ENCODE data around the gene TNFRSF17.
"Not testable (repeated sequence)": the region's sequence is repeated elsewhere in the genome, so short reads cannot be mapped to it uniquely, and the experiment has no call there.

The TNFRSF17 gene

GRCh38 chr16:11964761-11965551 is at the start of gene TNFRSF17:
Gene TNFRSF17 (plus strand): TSS chr16:11965210. CDS start chr16:11965325, 115 bp downstream.
- DNase-seq, result no peak

DNA sequence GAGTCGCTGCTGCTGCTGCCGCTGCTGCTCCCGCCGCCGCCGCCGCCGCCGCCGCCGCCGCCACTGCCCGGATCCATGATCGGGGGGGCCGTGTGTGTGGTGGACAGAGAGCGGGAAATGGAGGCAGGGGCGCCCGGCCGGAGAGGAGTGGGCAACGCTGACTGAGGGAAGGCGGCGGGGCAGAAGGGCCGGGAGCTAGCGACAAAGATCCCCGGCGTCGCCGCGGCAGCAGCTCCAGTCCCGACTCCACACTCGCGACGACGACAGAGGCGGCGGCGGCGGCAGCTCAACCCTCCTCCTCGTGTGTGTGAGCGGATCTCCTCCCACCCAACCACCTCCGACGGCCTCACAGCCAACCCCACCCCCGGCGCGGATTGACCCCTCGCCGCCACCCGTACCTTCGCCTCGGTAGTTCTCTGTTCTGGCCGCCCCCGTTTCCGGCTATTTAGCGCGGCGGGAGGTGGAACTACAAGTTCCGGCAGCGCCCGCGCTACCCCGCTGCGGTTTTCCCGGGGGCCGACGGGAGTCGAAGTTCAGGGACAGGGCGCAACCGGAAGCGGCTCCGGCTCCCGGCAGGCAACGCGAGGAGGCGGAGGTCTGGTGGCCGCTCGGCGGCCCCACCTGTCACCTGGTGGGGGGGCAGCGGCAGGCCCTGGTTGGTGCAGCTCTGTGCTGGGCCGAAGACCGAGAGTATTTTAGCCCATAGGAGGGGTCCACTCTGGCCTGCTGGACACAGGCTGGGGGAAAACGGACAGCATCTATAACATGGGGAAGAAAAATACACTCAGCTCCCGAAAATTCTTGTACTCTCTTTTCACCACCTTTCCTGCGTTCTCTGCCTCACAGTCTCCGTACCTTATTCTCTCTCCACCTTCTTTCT is 49.1 kb upstream of the TNFRSF17 start, which contains the start of gene GSPT1:
Gene GSPT1 (minus strand): TSS at position 313 of the 880 bp plus-strand sequence. CDS start 236 bp downstream, at position 77.
- peak; percentile 48 for DNase-seq

GRCh38 chr16:11916524-11917285 is 48.3 kb upstream of the TNFRSF17 start:
- DNase-seq, result no peak

GRCh38 chr16:11924046-11924445 is 41.0 kb upstream of the TNFRSF17 start:
- DNase-seq, result not testable (repeated sequence)

GRCh38 chr16:11927350-11927749 is 37.7 kb upstream of the TNFRSF17 start:
- DNase-seq, result not testable (repeated sequence)

- DNase-seq, result not testable (repeated sequence)
Observed at GRCh38 chr16:11941945-11942344, 23.1 kb upstream of the TNFRSF17 start, which contains the start of gene NPIPB2. Gene NPIPB2 (minus strand): TSS chr16:11942045. CDS start chr16:11942045, 0 bp downstream.

- DNase-seq, result no peak
Observed at GRCh38 chr16:11946433-11946832, 18.6 kb upstream of the TNFRSF17 start.

DNA sequence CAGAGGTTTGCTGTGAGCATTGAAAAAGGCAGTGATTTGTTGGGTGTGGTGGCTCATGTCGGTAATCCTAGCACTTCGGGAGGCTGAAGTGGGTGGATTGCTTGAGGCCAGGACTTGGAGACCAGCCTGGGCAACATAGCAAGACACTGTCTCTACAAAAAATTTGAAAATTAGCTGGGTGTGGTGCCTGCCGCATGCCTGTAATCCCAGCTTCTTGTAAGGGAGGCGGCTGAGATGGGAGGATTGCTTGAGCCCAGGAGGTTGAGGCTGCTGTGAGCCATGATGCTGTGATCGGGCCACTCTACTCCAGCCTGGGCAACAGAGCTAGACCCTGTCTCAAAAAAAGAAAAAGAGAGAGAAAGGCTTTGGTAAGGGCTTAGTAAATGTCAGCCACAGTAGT is 16.2 kb upstream of the TNFRSF17 start:
- DNase-seq, result no peak

DNA sequence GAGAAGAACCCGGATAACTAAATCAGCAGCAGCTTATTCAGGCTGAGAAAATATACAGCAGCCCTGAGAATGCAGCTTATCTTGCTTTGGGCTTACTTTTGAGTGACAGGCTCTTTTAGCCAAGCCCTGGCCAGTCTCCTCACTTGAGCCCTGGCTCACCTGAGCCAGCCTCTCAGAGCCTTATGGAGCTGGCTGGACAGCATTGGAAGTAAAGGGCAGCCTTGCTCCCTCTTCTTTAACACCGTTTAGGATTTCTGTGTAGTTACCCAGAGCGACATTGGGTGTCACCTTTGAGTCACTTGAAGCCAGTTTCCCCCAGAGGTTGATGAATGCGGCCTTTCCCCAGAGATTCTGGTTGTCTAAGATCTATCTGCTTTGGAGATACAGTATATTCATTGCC is 15.5 kb upstream of the TNFRSF17 start:
- no peak for DNase-seq

GRCh38 chr16:11950388-11950787 is 14.6 kb upstream of the TNFRSF17 start:
- no peak for DNase-seq

- not testable (repeated sequence) for DNase-seq
Observed at GRCh38 chr16:11953576-11953975, 11.4 kb upstream of the TNFRSF17 start.

- DNase-seq, result no peak
Observed at GRCh38 chr16:11955713-11956123, 9.3 kb upstream of the TNFRSF17 start.

DNA sequence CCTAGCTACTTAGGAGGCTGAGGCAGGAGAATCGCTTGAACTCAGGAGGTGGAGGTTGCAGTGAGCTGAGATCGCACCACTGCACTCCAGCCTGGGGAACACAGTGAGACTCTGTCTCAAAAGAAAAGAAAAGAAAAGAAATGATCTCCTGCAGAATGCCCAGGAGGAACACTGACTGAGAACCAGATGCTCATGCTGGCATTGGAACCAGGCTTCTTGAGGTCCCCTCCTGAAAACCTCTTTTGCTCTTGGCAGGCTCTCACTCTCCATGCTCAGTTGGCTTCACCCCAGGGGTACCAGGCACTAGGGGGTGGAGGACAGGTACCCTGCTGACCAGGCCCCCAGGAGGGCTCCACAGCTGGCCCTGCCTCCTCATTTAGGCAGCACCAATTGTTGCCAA is 8.5 kb upstream of the TNFRSF17 start:
- no peak for DNase-seq

- no peak for DNase-seq
Observed at GRCh38 chr16:11957591-11958395, 7.2 kb upstream of the TNFRSF17 start.

GRCh38 chr16:11962457-11962856 is 2.6 kb upstream of the TNFRSF17 start:
- not testable (repeated sequence) for DNase-seq

- DNase-seq, result not testable (repeated sequence)
Observed at GRCh38 chr16:11962978-11963377, 2.0 kb upstream of the TNFRSF17 start.

DNA sequence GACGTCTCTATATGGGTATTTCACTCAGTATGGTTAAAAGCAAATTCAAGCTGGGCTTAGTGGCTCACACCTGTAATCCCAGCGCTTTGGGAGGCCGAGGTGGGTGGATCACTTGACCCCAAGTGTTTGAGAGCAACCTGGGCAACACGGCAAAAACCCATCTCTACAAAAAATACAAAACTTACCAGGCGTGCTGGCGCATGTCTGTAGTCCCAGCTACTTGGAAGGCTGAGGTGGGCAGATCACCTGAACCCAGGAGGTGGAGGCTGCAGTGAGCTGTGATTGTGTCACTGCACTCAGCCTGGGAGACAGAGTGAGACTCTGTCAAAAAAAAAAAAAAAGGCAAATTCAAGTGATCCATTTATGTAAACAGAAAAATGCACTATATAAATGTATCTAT is 1.3 kb upstream of the TNFRSF17 start:
- no peak for DNase-seq

DNA sequence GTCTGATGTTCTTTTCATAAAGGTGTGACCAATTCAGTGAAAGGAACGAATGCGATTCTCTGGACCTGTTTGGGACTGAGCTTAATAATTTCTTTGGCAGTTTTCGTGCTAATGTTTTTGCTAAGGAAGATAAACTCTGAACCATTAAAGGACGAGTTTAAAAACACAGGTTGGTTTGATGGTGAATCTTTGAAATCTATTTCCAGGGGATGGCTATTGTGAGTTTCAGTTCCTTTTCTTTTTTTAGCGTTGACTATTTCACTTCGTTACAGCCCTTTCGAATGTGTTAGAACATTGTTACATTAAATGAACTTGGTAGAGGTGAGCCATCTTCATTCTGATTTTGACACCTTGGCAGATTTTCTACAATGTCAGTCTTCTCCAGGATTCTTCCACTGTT is 1.2 kb downstream of the TNFRSF17 start:
- no peak for DNase-seq

- DNase-seq, result no peak
Observed at GRCh38 chr16:11967195-11967911, 2.3 kb downstream of the TNFRSF17 start.

DNA sequence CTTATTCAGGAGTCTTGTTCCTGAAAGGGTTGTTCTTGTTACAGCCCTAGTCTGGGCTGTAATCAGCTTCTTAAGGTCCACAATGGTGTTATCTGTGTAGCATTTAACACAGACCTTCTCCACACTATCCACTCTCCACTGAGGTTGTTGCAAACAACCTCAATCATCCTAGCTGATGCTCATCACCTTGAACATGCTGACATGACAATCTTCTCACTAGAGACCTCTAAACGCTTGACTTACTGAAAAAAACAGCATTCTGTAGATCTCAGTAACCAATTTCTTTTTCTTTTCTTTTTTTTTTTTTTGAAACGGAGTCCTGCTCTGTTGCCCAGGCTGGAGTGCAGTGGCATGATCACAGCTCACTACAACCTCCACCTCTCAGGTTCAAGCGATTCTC is 3.6 kb downstream of the TNFRSF17 start:
- no peak for DNase-seq

GRCh38 chr16:11970292-11970691 is 5.3 kb downstream of the TNFRSF17 start:
- DNase-seq, result not testable (repeated sequence)

All from cortex of kidney (tissue), 1 donor.